ENCODE data around the gene PSAT1.

Gene PSAT1

DNA sequence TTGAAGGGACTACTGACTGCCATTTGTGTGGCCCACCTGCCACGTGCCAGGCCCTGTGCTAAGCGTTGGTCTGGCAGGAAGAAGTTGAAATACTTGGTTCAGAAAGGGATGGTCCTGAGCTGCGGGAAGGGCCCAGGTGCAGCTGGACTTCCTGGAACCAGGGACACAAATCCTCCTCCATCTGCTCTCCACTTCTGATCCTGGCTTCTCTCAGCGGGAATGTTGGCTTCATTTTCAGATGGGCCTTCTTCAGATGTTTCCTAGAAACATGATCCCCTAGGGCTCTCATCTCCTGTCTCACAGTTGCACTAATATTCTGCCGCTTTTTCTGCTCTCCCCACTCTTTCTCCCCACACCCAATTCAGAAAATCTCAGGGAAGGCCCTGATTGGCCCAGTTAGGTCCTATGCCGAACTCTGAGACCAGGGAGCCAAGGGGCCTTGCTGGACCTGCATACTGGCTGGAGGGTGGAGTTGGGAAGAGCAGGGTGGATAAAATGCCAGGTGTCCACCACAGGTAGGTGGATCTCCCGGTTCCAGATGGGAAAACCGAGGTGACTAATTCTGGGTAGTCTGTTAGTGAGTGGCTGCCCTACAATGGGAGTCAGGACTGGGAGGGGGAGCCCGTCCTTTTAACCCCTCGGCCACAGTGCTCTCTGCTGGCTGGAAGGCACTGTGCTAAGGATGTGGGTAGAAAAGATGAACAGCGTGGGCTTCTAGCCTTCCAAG is 19.4 kb downstream of the PSAT1 start:
- DNase-seq (ENCODE audit: low read depth), result no peak

DNA sequence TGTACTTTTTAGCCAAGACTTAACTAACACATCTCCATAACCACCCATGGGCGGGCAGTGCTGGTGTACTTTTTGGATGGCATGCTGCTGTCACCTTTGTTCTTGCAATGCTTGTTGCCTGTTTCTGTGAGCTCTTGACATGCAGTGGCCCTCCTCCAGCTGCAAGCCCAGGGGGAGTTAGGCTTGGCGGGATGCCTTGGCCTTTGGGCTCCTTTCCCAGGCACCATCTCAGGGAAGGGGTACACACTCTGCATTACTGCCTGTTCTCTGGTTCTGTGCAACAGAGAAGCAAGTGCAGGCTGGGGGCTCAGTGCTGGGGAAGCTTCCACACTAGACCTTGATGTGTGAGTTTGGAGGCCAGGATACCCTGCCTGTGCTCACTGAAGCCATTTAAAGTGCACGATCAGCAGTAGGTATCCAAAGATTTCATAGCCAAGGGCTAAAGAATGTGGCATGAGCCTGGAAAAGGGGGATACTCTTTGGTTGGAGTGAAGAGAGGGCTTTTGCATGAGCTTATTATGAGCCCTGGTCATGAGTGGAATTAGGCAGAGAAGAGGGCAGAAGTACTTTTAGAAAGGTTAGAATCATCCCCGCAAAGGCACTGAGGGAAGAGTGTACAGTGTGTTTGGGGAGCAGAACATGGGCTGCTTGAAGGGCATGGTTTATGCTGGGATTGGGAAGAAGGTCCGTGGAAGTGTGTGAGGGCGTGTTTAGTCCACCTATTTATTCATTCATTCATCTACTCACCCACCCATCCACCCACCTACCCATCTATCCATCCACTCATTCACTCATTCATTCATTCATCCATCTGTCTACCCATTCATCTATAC is 22.5 kb downstream of the PSAT1 start:
- no peak for DNase-seq (ENCODE audit: low read depth)

DNA sequence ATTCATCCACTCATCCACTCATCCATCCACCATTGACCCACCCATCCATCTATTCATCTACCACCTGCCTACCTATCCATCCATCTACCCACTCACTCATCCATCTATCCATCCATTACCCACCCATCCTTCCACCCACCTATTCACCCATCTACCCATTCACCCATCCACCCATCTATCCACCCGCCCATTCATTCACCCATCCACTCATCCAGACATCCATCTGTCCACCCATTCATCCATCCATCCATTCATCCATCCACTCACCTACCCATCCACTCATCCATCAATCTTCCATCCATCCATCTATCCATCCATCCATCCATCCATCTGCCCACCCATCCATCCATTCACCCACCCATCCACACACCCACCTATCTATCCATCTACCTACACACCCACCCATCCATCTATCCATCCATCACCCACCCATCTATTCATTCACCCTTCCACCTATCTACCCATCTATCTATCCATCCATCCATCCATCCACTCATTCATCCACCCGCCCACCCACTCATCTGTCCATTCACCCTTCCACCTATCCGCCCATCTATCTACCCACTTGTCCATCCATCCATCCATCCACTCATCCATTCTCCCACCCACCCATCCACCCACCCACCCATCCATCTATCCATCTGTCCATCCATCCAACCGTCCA is 23.2 kb downstream of the PSAT1 start:
- DNase-seq (ENCODE audit: low read depth), result no peak

DNA sequence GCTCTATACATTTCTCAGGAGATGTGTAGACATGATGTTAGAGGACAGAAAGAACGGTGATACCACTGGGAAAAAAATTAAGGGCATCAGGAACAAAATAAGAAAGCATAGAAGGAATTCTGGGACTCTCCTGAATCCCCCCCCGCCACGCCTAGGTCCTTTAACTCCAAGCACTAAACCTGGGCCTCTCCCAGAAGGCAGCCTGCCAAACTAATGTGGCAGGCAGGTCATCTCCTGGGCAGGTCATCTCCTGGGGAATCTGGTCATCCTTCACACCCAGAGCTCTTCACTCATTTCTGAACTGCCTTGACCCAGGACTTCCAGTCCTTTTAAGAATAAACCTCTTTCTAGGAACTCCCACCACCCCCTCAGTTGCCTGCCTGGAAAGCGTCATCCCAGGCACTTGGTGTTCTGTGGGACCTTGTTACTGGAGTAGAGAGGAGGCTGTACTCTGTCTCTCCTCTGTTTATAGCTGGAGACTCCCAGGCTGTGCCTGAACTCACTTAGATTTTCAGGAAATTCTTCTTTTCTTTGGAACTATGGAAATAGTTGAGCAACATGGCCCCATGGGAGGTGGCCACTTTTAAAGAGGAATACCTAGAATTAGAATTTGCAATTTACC is 24.1 kb downstream of the PSAT1 start:
- no peak for DNase-seq (ENCODE audit: low read depth)

DNA sequence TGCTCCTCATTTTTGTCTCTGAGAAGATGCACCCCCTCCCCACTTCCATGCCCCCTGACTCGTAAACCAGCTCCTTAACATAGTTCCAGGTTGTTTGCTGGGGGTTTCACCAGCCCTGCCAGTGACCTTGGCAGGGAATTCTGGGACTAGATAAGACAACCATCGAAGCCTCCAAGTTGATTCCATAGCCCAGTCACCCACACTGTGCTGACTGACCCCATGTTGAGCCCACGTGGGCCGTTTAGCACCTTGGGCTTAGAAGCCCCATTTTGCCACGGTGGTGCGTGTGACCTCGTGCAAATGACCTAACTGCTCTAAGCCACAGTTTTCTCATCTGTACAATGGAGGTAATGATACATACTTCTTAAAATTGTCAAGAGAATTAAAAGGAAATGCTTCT is 24.6 kb downstream of the PSAT1 start:
- no peak for DNase-seq (ENCODE audit: low read depth)

DNA sequence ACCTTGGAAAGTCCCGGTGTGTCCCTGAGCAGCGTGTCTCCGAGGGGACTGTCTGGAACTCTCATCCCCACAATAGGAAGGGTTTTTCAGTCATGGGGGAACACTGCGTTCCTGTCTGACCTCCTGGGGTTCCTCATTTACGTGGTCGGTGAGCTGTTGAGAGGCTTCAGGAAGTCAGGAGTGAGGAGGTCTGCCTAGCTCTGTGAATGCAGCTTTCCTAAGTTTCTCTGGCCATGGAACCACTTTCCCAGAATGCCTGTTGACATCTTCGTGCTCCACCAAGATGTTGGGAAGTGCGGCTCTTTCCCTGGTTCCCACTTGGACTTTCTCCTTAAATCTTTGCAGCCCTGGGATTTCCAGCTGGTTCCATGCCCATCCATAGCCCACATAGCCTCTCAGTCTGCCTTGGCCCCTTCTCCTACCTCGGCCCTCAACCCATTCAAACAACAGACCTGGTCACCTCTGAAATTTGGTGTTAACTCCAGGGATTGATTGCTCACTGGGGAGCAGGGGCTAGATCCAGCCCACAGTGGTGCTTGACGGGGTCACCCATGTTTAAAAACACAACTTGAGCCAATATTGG is 27.2 kb downstream of the PSAT1 start:
- DNase-seq (ENCODE audit: low read depth), result no peak

DNA sequence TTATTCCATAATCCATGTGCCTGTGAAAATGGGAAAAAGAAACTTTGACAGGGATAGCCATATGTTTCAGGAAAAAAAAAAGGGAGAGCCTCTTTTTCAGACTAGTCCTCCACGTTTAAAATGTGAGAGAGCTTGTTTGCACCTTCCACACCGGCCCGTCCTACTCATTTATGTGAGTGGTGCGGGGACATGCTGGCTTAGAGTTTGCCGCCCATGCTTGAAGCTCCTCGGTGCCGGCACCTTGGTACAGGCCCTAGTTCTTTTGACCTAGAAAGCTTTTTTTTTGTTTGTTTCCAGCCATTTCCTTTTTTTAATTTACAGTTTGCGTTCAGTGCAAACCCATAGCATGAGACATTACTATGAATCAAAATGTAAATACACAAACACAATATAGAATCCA is 27.8 kb downstream of the PSAT1 start:
- DNase-seq (ENCODE audit: low read depth), result no peak

DNA sequence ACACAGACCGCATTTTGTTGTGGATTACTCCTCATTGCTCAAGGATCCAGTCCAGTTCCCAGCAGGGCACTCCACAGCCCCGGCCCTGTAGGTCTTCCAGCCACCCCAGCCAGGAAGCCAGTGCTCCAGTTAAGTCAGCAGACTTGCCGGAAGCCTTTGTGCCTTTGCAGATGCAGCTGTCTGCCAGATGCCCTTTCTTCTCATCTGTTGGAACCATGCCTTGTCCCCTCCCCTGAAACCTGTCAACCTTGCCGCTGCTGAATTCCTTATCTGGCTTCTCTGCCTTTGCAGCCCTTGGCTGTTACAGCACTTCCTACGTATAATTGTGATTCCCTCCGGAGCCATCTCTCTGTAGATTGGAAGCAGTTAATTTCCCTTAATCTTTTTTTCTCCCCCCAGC is 28.4 kb downstream of the PSAT1 start:
- no peak for DNase-seq (ENCODE audit: low read depth)

DNA sequence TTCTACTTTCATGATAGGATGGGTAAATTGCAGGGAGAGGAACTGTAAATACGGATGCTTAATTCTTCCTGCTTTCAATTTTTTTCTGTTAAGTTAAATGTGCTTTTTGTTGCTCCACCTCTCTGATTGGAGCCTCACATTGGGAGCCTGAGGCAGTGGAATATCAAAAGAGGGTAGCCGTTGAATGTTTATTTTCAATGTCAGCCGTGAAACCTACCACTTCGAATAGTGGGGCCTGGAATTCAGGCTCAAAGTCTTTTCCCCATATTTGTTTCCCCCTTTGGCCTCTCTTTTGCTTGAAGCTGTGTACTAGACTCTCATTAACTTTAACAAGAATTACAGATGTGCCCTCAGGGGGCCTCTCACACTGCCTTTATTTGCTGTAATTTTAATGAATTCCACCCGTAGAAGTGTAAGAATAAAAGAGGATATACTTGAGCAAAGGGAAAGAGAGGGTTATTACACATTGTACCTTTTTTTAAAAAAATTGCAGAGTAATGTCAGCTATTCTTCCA is 29.0 kb downstream of the PSAT1 start:
- DNase-seq (ENCODE audit: low read depth), result no peak

DNA sequence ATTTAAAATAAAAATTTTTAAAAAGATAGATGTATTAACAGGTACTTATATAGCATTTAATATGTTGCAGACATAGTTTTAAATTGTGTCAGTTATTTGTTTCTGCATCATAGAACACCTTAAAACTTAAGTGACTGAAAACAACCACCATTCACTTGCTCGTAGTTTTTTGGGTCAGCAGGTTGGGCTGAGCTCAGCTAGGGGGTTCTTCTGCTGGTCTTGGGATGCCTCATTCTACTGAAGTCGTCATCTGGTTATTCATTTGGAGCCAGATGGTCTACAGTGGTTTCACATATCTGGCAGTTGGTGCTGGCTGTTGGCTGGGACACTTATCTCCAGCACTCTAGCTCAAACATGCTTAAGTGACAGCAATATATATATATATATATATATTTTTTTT is 29.6 kb downstream of the PSAT1 start:
- no peak for DNase-seq (ENCODE audit: low read depth)

DNA sequence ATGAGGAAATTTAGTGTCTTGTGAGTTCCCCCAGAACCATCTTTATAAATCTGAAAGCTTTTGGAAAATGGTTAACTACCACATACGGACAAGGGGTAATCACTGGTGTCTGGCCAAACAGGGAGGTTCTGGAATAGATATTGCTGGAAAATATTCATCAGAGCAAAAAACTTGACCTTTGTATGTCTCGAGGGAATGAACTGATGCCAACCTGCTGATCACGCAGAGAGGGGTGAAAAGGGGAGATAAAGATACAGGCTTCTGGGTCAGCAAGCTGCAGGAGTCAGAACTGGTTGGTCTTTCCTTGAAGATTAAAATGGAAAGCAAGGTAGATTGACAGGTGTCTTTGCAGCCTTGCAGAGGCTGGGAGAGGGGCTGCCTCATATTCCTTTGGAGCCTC is 35.5 kb downstream of the PSAT1 start:
- DNase-seq (ENCODE audit: low read depth), result no peak

DNA sequence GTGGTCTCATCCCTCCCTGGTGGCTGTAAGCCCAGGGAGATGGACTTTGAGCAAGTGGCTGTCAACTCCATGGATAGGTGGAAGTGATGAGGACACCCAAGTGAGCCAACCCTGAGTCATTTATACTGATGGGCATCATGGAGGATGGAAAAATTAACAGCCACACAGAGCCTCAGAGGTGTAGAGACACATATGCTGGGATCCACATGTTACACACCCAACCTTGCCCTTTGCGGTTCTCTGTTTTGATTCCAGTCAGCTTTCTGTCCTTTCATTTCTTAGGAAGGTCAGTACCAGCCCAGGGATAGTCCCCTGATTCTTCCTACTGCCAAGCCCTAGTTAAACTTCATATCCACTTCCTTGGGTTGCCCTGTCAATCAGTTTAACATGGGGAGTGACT is 51.9 kb downstream of the PSAT1 start:
- no peak for DNase-seq (ENCODE audit: low read depth)

DNA sequence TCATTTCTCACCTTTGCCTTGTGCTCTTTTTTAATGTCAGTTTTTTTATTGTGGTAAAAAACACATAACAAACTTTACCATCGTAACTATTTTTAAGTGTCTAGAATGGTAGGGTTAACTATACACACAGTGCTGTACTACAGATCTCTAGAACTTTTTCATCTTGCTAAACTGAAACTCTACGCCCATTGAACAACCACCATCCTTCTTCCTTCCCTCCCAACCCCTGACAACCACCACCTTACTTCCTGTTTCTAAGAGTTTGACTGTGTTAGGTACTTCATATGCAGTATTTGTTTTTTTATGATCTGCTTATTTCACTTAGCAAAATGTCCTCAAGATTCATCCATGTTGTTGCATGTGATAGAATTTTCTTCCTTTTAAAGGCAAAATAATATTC is 54.9 kb downstream of the PSAT1 start:
- DNase-seq (ENCODE audit: low read depth), result no peak

DNA sequence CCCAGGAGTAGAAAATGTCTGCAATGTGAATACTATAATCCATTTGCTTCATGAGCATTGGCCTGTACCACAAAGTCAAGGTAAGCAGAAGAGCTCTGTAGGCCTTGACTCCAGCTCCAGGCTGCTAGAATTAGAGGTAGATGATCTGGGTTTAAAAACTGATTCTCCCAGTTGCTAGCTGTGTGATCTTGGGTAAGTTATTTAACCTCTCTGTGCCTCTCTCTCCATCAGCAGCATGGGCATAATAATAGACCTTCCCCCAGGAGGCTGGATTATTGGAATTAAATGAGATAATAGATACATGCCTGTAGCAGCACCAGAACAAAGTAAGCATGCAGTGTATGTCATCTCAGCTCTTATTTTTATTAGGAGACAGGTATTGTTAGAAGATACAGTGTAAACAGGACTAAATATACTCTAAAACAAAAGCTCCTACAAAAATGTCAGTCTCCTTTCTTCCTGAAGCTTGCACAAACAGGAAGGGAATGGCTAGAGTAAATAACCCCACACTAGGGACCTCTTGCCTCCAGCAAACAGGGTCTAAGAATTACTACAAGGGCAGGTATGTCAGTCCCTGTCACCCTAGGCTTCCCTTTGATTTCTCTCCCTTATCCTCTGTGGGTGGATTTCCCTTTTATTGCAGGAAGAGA is 57.5 kb downstream of the PSAT1 start:
- DNase-seq (ENCODE audit: low read depth), result no peak

DNA sequence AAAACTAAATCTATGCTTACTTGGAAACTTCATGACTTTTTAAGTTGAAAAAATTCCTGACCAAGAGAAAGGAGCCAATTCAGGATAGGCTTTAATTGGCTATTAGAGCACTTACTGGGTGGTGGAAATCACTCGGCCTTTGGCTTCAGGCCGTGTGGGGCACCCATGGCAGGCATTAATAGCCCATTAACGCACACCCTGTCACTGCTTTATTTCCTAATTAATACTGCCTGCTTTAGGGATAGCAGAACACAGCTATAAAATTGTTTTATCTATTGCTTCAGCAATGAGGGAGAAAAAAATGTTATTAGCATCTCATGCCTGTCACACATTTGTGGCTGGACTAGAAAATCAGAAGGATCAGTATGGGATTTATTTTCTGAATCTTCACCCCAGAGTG is 58.1 kb downstream of the PSAT1 start:
- DNase-seq (ENCODE audit: low read depth), result no peak

DNA sequence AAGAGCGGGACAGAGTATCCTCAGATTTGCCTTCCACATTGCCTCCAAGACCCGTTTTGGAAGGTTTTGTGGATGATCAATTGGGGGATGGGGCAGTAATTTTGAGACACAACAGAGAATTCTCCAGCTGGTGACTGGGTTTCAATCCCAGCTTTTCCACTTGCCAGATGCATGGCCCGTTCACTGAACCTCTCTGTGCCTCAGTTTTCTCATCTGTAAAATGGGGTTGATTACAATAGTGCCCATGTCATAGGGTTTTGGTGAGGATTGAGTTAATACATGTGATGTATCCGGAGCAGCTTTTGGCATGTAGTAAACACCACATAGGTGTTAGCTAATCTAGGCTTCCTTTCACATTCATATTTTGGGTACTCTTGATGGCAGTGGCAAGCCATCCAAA is 59.7 kb downstream of the PSAT1 start:
- no peak for DNase-seq (ENCODE audit: low read depth)

DNA sequence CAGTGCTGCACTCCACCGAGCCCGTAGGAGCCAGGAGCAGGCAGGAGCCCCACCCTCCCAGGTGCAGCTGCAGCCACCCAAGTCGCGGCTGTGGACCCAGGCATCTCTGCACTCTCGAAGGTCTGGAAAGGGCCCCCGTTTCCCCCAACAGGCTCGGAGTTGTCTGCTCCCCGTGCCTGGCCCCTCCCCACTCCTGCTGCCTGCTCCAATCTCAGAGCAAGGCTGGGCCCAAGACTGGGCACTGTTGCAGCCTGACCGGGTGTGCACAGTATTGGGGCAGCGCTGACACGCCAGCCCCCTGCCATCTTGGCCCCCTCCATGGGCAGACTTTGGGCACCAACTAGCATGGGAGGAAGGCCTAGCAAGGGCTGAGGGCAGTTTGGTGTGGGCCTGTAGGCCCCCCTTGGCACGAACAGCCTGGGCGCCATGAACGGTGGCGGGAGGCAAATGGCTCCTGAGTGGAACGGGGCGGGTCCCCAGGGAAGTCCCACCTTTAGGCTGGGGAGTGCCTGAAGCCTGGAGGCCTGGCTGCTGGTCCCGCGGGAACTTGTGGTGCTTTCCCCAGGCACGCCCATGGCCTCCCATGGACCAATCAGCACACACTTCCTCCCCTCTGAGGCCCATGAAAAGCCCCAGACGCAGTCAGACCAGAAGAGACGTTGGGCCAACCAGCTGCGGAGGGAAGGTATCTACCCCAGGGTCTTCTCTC is 60.4 kb downstream of the PSAT1 start:
- no peak for DNase-seq (ENCODE audit: low read depth)

DNA sequence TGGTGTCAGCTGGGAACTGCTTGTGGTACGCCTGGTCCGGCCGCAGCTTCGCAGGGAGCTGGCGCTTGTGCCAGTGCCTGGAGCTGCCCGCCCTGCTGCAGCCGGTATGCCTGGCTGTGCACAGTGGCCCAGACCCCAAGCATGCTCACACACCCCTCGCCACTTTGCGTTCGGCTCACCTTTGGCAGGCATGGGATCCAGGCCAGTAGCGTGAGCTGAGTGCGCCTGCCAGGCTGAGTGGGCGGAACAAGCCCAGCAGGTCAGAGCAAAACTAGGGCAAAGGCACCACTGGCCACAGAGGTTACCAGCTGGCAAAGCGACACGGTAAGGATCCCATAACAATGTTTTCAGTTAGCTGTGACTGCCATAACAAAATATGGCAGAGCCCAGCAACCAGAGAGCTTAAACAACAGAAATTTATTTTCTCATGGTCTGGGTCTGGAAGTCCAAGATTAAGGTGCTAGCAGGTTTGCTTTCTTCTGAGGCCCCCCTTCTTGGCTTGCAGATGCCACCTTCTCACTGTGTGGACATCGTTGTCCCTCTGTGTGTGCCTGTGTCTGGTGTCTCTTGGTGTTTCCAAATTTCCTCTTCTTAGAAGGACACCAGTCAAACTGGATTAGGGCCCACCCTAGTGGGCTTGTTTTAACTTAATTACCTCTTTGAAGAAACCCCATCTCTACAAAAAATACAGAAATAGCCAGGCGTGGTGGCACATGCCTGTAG is 61.6 kb downstream of the PSAT1 start:
- DNase-seq (ENCODE audit: low read depth), result no peak

DNA sequence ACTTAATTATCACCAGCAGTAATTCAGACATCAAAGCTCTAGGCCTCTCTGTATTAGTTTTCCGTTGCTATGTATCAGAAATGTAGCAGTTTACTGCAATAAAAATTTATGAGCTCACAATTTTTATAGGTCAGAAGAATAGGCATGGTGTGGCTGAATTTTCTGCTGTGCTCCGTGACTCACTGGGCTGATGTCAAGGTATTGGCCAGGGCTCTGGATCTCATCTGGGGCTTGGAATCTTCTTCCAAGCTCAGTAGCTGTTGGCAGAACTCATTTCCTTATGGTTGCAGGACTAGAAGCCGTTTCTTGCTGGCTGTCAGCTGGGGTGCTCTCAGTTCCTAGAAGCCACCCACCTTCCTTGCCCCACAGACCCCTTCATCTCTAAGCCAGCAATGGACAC is 66.3 kb downstream of the PSAT1 start:
- DNase-seq (ENCODE audit: low read depth), result no peak
